GM21619 (cell line): Measurements from ENCODE around the gene ZBTB22.
"Not testable (repeated sequence)": the region's sequence is repeated elsewhere in the genome, so short reads cannot be mapped to it uniquely, and the experiment has no call there.

Experiments used
- ATAC-seq: cut with Tn5 transposase; IDR thresholded peaks from one replicate; pipeline ENCODE4 v1.9.1; 2021; ENCODE audit not compliant: unreplicated experiment

The ZBTB22 gene, protein sequence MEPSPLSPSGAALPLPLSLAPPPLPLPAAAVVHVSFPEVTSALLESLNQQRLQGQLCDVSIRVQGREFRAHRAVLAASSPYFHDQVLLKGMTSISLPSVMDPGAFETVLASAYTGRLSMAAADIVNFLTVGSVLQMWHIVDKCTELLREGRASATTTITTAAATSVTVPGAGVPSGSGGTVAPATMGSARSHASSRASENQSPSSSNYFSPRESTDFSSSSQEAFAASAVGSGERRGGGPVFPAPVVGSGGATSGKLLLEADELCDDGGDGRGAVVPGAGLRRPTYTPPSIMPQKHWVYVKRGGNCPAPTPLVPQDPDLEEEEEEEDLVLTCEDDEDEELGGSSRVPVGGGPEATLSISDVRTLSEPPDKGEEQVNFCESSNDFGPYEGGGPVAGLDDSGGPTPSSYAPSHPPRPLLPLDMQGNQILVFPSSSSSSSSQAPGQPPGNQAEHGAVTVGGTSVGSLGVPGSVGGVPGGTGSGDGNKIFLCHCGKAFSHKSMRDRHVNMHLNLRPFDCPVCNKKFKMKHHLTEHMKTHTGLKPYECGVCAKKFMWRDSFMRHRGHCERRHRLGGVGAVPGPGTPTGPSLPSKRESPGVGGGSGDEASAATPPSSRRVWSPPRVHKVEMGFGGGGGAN

DNA sequence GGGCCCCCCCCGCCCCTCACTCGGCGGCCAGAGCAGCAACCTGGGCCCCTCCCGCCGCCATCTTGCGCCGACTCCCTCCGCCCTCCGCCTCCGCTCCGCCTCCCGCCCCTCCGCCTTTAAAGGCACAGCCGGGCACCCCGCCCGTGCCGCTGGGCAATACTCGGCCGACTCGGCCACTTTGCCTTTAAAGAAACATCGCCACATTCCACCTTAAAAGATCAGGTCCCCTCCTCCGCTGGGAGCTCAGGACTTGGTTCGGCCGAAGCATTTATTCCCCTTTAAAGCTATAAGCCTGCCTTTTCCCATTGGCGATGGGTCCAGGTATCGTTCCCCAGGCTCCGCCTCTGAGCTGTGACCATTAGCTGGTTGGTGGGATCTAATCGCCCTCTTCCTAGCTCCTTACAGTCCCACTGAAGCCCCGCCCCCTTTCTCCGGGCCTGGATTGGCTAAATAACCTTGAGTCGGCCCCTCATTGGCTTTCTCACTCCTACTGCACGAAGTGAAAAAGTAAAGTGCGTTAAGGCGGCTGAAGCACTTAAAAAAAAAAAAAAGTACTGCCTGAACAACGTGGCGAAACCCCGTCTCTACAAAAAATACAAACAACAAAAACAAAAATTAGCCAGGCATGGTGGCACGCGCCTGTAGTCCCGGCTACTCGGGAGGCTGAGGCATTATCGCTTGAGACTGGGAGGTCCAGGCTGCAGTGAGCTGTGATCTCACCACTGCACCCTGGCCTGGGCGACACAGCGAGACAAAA lies at the start of gene ZBTB22:
ZBTB22 (minus strand) TSS at position 76 of the 757 bp plus-strand sequence. CDS start 828 bp downstream, outside the sequence.
- ATAC-seq, result peak; percentile 43

GRCh38 chr6:33367009-33367714 lies 49.6 kb upstream of the ZBTB22 start:
- ATAC-seq, result no peak

GRCh38 chr6:33365206-33365971 lies 47.8 kb upstream of the ZBTB22 start:
- ATAC-seq, result not testable (repeated sequence)

GRCh38 chr6:33364475-33365205 lies 47.1 kb upstream of the ZBTB22 start:
- not testable (repeated sequence) for ATAC-seq

- ATAC-seq, result not testable (repeated sequence)
These were observed 45.9 kb upstream of the ZBTB22 start for GRCh38 chr6:33363486-33363885.

GRCh38 chr6:33359331-33359730 lies 41.8 kb upstream of the ZBTB22 start:
- ATAC-seq, result no peak

- not testable (repeated sequence) for ATAC-seq
These were observed 39.8 kb upstream of the ZBTB22 start for GRCh38 chr6:33357160-33357871.

GRCh38 chr6:33356295-33356694 lies 38.8 kb upstream of the ZBTB22 start:
- ATAC-seq, result no peak

- ATAC-seq, result not testable (repeated sequence)
These were observed 38.3 kb upstream of the ZBTB22 start for GRCh38 chr6:33355860-33356259.

DNA sequence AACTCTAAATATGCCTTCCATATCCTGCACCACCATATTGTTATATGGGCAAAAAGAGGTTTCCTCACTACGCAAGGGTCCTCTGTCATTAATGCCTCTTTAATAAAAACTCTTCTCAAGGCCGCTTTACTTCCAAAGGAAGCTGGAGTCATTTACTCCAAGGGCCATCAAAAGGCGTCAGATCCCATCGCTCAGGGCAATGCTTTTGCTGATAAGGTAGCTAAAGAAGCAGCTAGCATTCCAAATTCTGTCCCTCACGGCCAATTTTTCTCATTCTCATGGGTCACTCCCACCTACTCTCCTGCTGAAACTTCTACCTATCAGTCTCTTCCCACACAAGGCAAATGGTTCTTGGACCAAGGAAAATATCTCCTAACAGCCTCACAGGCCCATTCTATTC lies 30.3 kb upstream of the ZBTB22 start:
- no peak for ATAC-seq

GRCh38 chr6:33346972-33347371 lies 29.4 kb upstream of the ZBTB22 start:
- ATAC-seq, result not testable (repeated sequence)

DNA sequence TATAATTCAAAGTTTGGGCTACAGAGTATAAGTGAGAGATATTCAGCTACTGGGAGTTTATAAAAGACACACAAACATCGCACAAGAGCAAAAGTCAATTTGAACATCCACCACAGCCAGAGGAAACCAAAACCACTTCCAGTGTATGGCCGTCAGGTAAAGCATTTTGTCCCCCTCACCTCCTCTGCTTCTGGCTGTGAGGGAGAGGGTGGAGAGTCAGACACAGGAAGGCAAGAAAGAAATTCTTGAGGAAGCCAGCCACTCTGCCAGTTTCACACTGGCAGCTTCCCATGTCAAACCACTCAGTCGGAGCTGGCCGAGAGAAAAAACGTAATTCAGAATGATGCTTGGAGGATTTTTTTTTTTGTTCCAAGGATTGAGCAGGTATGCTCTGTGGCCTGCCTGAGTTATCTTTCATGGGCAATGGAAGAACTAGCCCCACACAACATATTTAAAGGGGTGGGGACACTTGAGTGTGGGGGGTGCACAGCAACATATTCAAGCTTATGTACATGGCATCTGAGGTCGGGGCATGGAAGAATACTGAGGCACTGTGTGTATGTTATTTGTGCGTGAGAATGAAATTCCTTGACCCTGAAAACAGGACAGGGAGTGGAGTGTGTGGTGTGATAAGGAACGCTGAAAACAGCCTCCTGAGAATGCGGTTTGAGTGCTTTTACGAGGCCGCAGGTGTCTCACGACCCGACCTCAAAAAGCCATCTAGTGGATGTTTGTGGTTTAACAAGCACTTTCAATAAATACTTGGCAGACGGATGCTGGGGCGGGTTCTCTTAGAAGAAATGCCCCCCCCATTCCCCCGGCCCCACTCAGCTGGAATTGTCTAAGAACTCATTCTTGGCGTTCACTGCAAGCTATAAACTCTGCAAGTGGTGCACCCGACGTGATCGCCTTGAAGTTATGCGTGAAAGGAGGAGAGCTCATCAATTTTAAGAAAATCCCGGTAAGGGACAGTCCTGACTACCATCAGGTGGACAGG lies 27.5 kb upstream of the ZBTB22 start:
- ATAC-seq, result no peak

- no peak for ATAC-seq
These were observed 26.5 kb upstream of the ZBTB22 start for GRCh38 chr6:33343953-33344611.

GRCh38 chr6:33343606-33343952 lies 26.0 kb upstream of the ZBTB22 start:
- not testable (repeated sequence) for ATAC-seq

DNA sequence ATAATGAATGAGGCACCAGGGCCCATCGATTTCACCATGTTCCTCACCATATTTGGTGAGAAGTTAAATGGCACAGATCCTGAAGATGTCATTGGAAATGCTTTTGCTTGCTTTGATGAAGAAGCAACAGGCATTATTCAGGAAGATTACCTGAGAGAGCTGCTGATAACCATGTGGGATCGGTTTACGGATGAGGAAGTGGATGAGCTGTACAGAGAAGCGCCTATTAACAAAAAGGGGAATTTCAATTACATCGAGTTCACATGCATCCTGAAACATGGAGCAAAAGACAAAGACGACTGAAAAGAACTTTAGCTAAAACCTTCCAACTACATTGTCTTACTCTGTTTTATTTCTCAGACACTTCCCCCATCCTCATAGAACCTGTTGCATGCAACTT lies 21.6 kb upstream of the ZBTB22 start:
- ATAC-seq, result no peak

- ATAC-seq, result no peak
These were observed 19.0 kb upstream of the ZBTB22 start for GRCh38 chr6:33336495-33336894.

GRCh38 chr6:33335916-33336315 lies 18.4 kb upstream of the ZBTB22 start:
- ATAC-seq, result no peak
